ENCODE data around the gene SPAG5. TPM values are rescaled to one million over a fixed set of nuclear protein-coding genes. Genes with fewer than 3 reads are reported as not detected.

Gene SPAG5
- total and polyA plus RNA-seq, 2 experiments from 2014 or later = 99.6 to 104 TPM

GRCh38 chr17:28572259-28573039, 26.4 kb downstream of the SPAG5 start (continued):
- TF ChIP-seq, protein P1, sequence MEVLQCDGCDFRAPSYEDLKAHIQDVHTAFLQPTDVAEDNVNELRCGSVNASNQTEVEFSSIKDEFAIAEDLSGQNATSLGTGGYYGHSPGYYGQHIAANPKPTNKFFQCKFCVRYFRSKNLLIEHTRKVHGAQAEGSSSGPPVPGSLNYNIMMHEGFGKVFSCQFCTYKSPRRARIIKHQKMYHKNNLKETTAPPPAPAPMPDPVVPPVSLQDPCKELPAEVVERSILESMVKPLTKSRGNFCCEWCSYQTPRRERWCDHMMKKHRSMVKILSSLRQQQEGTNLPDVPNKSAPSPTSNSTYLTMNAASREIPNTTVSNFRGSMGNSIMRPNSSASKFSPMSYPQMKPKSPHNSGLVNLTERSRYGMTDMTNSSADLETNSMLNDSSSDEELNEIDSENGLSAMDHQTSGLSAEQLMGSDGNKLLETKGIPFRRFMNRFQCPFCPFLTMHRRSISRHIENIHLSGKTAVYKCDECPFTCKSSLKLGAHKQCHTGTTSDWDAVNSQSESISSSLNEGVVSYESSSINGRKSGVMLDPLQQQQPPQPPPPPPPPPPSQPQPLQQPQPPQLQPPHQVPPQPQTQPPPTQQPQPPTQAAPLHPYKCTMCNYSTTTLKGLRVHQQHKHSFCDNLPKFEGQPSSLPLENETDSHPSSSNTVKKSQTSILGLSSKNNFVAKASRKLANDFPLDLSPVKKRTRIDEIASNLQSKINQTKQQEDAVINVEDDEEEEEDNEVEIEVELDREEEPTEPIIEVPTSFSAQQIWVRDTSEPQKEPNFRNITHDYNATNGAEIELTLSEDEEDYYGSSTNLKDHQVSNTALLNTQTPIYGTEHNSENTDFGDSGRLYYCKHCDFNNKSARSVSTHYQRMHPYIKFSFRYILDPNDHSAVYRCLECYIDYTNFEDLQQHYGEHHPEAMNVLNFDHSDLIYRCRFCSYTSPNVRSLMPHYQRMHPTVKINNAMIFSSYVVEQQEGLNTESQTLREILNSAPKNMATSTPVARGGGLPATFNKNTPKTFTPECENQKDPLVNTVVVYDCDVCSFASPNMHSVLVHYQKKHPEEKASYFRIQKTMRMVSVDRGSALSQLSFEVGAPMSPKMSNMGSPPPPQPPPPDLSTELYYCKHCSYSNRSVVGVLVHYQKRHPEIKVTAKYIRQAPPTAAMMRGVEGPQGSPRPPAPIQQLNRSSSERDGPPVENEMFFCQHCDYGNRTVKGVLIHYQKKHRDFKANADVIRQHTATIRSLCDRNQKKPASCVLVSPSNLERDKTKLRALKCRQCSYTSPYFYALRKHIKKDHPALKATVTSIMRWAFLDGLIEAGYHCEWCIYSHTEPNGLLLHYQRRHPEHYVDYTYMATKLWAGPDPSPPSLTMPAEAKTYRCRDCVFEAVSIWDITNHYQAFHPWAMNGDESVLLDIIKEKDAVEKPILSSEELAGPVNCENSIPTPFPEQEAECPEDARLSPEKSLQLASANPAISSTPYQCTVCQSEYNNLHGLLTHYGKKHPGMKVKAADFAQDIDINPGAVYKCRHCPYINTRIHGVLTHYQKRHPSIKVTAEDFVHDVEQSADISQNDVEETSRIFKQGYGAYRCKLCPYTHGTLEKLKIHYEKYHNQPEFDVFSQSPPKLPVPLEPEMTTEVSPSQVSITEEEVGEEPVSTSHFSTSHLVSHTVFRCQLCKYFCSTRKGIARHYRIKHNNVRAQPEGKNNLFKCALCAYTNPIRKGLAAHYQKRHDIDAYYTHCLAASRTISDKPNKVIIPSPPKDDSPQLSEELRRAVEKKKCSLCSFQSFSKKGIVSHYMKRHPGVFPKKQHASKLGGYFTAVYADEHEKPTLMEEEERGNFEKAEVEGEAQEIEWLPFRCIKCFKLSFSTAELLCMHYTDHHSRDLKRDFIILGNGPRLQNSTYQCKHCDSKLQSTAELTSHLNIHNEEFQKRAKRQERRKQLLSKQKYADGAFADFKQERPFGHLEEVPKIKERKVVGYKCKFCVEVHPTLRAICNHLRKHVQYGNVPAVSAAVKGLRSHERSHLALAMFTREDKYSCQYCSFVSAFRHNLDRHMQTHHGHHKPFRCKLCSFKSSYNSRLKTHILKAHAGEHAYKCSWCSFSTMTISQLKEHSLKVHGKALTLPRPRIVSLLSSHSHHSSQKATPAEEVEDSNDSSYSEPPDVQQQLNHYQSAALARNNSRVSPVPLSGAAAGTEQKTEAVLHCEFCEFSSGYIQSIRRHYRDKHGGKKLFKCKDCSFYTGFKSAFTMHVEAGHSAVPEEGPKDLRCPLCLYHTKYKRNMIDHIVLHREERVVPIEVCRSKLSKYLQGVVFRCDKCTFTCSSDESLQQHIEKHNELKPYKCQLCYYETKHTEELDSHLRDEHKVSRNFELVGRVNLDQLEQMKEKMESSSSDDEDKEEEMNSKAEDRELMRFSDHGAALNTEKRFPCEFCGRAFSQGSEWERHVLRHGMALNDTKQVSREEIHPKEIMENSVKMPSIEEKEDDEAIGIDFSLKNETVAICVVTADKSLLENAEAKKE (CRISPR knock-in tag; IDR thresholded peaks at IDR 0.05) = no peak
- TF ChIP-seq JUNB (IDR thresholded peaks at IDR 0.05; ENCODE audit: unreplicated experiment) (no peak), ZNF114 (CRISPR knock-in tag; IDR thresholded peaks at IDR 0.05) (no peak), EZH2 (IDR thresholded peaks at IDR 0.05; ENCODE audit: low read depth, unreplicated experiment) (no peak), CREB1 (CRISPR knock-in tag; IDR thresholded peaks at IDR 0.05; ENCODE audit: low read depth) (no peak)

- Histone ChIP-seq H3F3A (replicated peaks; ENCODE audit: low read depth) (peaks cover 4% of the 10 kb centered on the region; the same call in 1 of the 2 replicates), H3K4me3 (peak within 1 kb of the TSS; percentile 95), H3K4me1 (ENCODE audit: insufficient read depth) (peaks cover 24% of the 10 kb centered on the region), H4K20me1 (replicated peaks; ENCODE audit: insufficient read depth) (peaks cover 3% of the 10 kb centered on the region), H3K27me3 (ENCODE audit: insufficient read depth) (peaks cover 4% of the 10 kb centered on the region; the same call in 1 of the 2 replicates), H3K9me2 (ENCODE audit: insufficient read depth) (no peaks in the 10 kb centered on the region), H3K27ac (ENCODE audit: low read depth) (0 out of 2 replicates have a peak within 1 kb of the TSS, but pooled peaks have one; percentile 69), H3K36me3 (ENCODE audit: insufficient read depth) (no peaks in the 10 kb centered on the region; the same call in none of the 2 replicates), H2AFZ (peak within 1 kb of the TSS; percentile 99), H3K79me2 (replicated peaks; ENCODE audit: insufficient read depth) (peaks cover 37% of the 10 kb centered on the region), H3K4me2 (peak within 1 kb of the TSS; percentile 97)
- Mint-ChIP-seq H3K27ac (peak within 1 kb of the TSS; percentile 90), H3K4me3 (peak within 1 kb of the TSS; percentile 97), H3K9me3 (no peaks in the 10 kb centered on the region), H3K36me3 (ENCODE audit: low read depth) (peaks cover 11% of the 10 kb centered on the region; the same call in 1 of the 3 replicates), H3K27me3 (ENCODE audit: insufficient read depth, low read depth, poor library complexity) (peaks cover 17% of the 10 kb centered on the region), H3K4me1 (peaks cover 27% of the 10 kb centered on the region)
- DNase-seq (ENCODE audit: low spot score) (peak; percentile 98), ATAC-seq (peak; percentile 96)
- TF ChIP-seq REST (IDR thresholded peaks at IDR 0.05; ENCODE audit: unreplicated experiment) (peak; percentile 2), STAT1 (IDR thresholded peaks at IDR 0.05; ENCODE audit: unreplicated experiment) (no peak), CREB1 (CRISPR knock-in tag; IDR thresholded peaks at IDR 0.05; ENCODE audit: low read depth) (no peak)
These were observed 27.3 kb downstream of the SPAG5 start, which contains the start of gene PIGS for GRCh38 chr17:28571361-28572122. TSS of gene PIGS (minus strand) at chr17:28571524. CDS start at chr17:28571496, 28 bp downstream.

Data from GM23338 (cell line).